ENCODE results near the gene KRT4.

Gene KRT4

GRCh38 chr12:52787324-52788191 is 26.4 kb downstream of the KRT4 start:
- Histone ChIP-seq H3K4me2 (0 out of 22 replicates have a peak overlapping the region, but pooled peaks of 1 of the 11 experiments have one; percentile 11), H3K9me3 (replicated peaks in 1 of 11) (no peaks in the 10 kb centered on the region), H3K4me1 (0 out of 20 replicates have a peak, but pooled peaks cover 0 to 3% (median 0%) of the 10 kb centered on the region in 10 experiments), H3K36me3 (no peaks in the 10 kb centered on the region), H3K27me3 (no peaks in the 10 kb centered on the region), H3K27ac (no peak overlapping the region), H3K9ac (no peak overlapping the region), H4K20me1 (no peaks in the 10 kb centered on the region), H3K4me3 (no peak overlapping the region)
- no peak for TF ChIP-seq Cebpa-rat (IDR thresholded peaks at IDR 0.05)

- Histone ChIP-seq H3K27ac (no peak overlapping the region), H4K20me1 (no peaks in the 10 kb centered on the region), H3K27me3 (no peaks in the 10 kb centered on the region), H3K4me2 (no peak overlapping the region), H3K4me3 (no peak overlapping the region), H3K36me3 (no peaks in the 10 kb centered on the region), H3K9me3 (replicated peaks in 1 of 11) (no peaks in the 10 kb centered on the region), H3K9ac (no peak overlapping the region), H3K4me1 (0 out of 20 replicates have a peak, but pooled peaks cover 0 to 3% (median 0%) of the 10 kb centered on the region in 10 experiments)
- no peak for TF ChIP-seq Cebpa-rat (IDR thresholded peaks at IDR 0.05)
These were observed 29.0 kb downstream of the KRT4 start for GRCh38 chr12:52784909-52785308.

GRCh38 chr12:52783563-52784316 is 30.2 kb downstream of the KRT4 start:
- Histone ChIP-seq H3K4me2 (no peak overlapping the region), H3K4me1 (0 out of 20 replicates have a peak, but pooled peaks cover 0 to 3% (median 0%) of the 10 kb centered on the region in 10 experiments), H3K9me3 (replicated peaks in 1 of 11) (no peaks in the 10 kb centered on the region), H3K27ac (no peak overlapping the region), H3K4me3 (no peak overlapping the region), H3K27me3 (no peaks in the 10 kb centered on the region), H4K20me1 (no peaks in the 10 kb centered on the region), H3K36me3 (no peaks in the 10 kb centered on the region), H3K9ac (no peak overlapping the region)
- TF ChIP-seq Cebpa-rat (IDR thresholded peaks at IDR 0.05) = no peak

- Histone ChIP-seq H3K9ac (no peak overlapping the region), H3K27ac (no peak overlapping the region), H3K27me3 (no peaks in the 10 kb centered on the region), H3K4me3 (no peak overlapping the region), H4K20me1 (no peaks in the 10 kb centered on the region), H3K4me2 (no peak overlapping the region), H3K36me3 (no peaks in the 10 kb centered on the region), H3K4me1 (no peaks in the 10 kb centered on the region), H3K9me3 (replicated peaks in 1 of 11) (no peaks in the 10 kb centered on the region)
- TF ChIP-seq Cebpa-rat (IDR thresholded peaks at IDR 0.05) = no peak
These were observed 31.4 kb downstream of the KRT4 start for GRCh38 chr12:52782502-52782901.

- Histone ChIP-seq H3K4me2 (no peak overlapping the region), H3K27me3 (no peaks in the 10 kb centered on the region), H3K9ac (no peak overlapping the region), H4K20me1 (no peaks in the 10 kb centered on the region), H3K36me3 (no peaks in the 10 kb centered on the region), H3K4me3 (no peak overlapping the region), H3K9me3 (replicated peaks in 1 of 11) (no peaks in the 10 kb centered on the region), H3K4me1 (no peaks in the 10 kb centered on the region), H3K27ac (no peak overlapping the region)
- TF ChIP-seq Cebpa-rat (IDR thresholded peaks at IDR 0.05) = no peak
These were observed 32.4 kb downstream of the KRT4 start for GRCh38 chr12:52781399-52782082.

GRCh38 chr12:52779914-52780313 is 34.0 kb downstream of the KRT4 start:
- no peaks in the 10 kb centered on the region for H3K27me3 ChIP-seq
- H3K36me3 ChIP-seq = no peaks in the 10 kb centered on the region
- no peak for TF ChIP-seq Cebpa-rat (IDR thresholded peaks at IDR 0.05)
- H3K4me2 ChIP-seq = no peak overlapping the region
- H3K4me1 ChIP-seq = no peaks in the 10 kb centered on the region
- H4K20me1 ChIP-seq = no peaks in the 10 kb centered on the region
- H3K27ac ChIP-seq = no peak overlapping the region
- H3K9me3 ChIP-seq (replicated peaks in 1 of 11) = no peaks in the 10 kb centered on the region
- H3K4me3 ChIP-seq = no peak overlapping the region
- H3K9ac ChIP-seq = no peak overlapping the region

- Histone ChIP-seq H3K9ac (no peak overlapping the region), H4K20me1 (no peaks in the 10 kb centered on the region), H3K36me3 (no peaks in the 10 kb centered on the region), H3K27me3 (no peaks in the 10 kb centered on the region), H3K4me1 (no peaks in the 10 kb centered on the region), H3K9me3 (replicated peaks in 1 of 11) (no peaks in the 10 kb centered on the region), H3K4me3 (no peak overlapping the region), H3K4me2 (no peak overlapping the region), H3K27ac (no peak overlapping the region)
- TF ChIP-seq Cebpa-rat (IDR thresholded peaks at IDR 0.05) = no peak
These were observed 35.1 kb downstream of the KRT4 start for GRCh38 chr12:52778833-52779232.

- Histone ChIP-seq H3K9ac (no peak overlapping the region), H3K4me3 (no peak overlapping the region), H3K4me1 (peaks cover 0 to 4% (median 0%) of the 10 kb centered on the region in 10 experiments; a peak in 2 of 20 replicates), H3K36me3 (no peaks in the 10 kb centered on the region), H3K27me3 (no peaks in the 10 kb centered on the region), H3K27ac (no peak overlapping the region), H3K9me3 (replicated peaks in 1 of 11) (no peaks in the 10 kb centered on the region), H3K4me2 (no peak overlapping the region), H4K20me1 (no peaks in the 10 kb centered on the region)
- no peak for TF ChIP-seq Cebpa-rat (IDR thresholded peaks at IDR 0.05)
These were observed 36.4 kb downstream of the KRT4 start for GRCh38 chr12:52777566-52777965.

GRCh38 chr12:52776913-52777395 is 37.0 kb downstream of the KRT4 start, which contains the start of gene KRT76:
TSS of gene KRT76 (minus strand) at chr12:52777345. CDS start at chr12:52777291, 54 bp downstream.
- no peak for TF ChIP-seq Cebpa-rat (IDR thresholded peaks at IDR 0.05)
- Histone ChIP-seq H4K20me1 (no peaks in the 10 kb centered on the region), H3K27me3 (no peaks in the 10 kb centered on the region), H3K4me2 (no peak within 1 kb of the TSS), H3K36me3 (no peaks in the 10 kb centered on the region), H3K9ac (no peak within 1 kb of the TSS), H3K27ac (no peak within 1 kb of the TSS), H3K9me3 (replicated peaks in 1 of 11) (no peaks in the 10 kb centered on the region), H3K4me3 (no peak within 1 kb of the TSS), H3K4me1 (peaks cover 0 to 5% (median 0%) of the 10 kb centered on the region in 10 experiments; a peak in 2 of 20 replicates)
